Gastroesophageal sphincter (tissue), 3 donors: ENCODE data around the gene ENOSF1.
"Not testable (repeated sequence)": the region's sequence is repeated elsewhere in the genome, so short reads cannot be mapped to it uniquely, and the experiment has no call there.

ENCODE experiments used
- POLR2A ChIP-seq, 2 donors: fragments of 450-650 bp; IDR thresholded peaks; one replicate each; pipeline ENCODE4 v1.6.1; 2017; ENCODE audit warnings: antibody characterized with exemption in 2 of 2, mild to moderate bottlenecking in 2 of 2, moderate library complexity in 1 of 2
- TF ChIP-seq, protein P1 (sequence below), 4 experiments: fragments of 200-600 bp in 2 of 4; fragments of 450-650 bp in 2 of 4; sonication (generic) in 1 of 4; IDR thresholded peaks; one replicate each; pipeline ENCODE4 v1.5.1; 2017 to 2019; ENCODE audit warnings: antibody characterized with exemption in 4 of 4, mild to moderate bottlenecking in 2 of 4, moderate library complexity in 2 of 4

DNA sequence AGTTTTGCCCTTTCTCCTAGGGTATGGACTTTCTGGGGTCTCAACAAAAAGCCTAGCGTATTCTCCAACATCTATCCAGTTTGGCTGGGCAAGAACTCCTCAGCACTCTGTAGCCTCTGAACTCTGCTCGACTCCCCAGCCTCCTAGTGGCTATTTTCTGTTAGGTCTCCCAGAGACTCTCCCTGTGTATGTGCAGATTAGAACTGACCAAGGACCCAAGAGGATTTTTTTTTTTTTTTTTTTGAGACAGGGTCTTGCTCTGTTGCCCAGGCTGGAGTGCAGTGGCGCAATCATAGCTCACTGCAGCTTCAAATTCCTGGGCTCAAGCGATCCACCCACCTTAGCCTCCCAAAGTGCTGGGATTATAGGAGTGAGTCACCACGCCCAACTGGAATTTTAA, 17.7 kb upstream of the ENOSF1 start:
- TF ChIP-seq, protein P1, sequence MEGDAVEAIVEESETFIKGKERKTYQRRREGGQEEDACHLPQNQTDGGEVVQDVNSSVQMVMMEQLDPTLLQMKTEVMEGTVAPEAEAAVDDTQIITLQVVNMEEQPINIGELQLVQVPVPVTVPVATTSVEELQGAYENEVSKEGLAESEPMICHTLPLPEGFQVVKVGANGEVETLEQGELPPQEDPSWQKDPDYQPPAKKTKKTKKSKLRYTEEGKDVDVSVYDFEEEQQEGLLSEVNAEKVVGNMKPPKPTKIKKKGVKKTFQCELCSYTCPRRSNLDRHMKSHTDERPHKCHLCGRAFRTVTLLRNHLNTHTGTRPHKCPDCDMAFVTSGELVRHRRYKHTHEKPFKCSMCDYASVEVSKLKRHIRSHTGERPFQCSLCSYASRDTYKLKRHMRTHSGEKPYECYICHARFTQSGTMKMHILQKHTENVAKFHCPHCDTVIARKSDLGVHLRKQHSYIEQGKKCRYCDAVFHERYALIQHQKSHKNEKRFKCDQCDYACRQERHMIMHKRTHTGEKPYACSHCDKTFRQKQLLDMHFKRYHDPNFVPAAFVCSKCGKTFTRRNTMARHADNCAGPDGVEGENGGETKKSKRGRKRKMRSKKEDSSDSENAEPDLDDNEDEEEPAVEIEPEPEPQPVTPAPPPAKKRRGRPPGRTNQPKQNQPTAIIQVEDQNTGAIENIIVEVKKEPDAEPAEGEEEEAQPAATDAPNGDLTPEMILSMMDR (IDR thresholded peaks at IDR 0.05) = not testable (repeated sequence)
- not testable (repeated sequence) for TF ChIP-seq POLR2A (IDR thresholded peaks at IDR 0.05)
